Measurements from ENCODE around the gene COL5A1.
"Not testable (repeated sequence)": the region's sequence is repeated elsewhere in the genome, so short reads cannot be mapped to it uniquely, and the experiment has no call there.

Gene COL5A1

GRCh38 chr9:134678666-134679443, 37.3 kb downstream of the COL5A1 start:
- Histone ChIP-seq H3K27me3 (ENCODE audit: control insufficient read depth, insufficient read depth, low read length) (no peaks in the 10 kb centered on the region; the same call in 1 of the 2 replicates), H3K4me3 (ENCODE audit: low read length) (no peak overlapping the region), H3K9me3 (ENCODE audit: control insufficient read depth, insufficient read depth, low read length) (no peaks in the 10 kb centered on the region), H3K36me3 (ENCODE audit: control insufficient read depth, insufficient read depth, low read length) (no peaks in the 10 kb centered on the region; the same call in 1 of the 2 replicates), H3K27ac (ENCODE audit: low read length) (no peak overlapping the region), H3K4me1 (ENCODE audit: control insufficient read depth, insufficient read depth, low read length) (peaks cover 2% of the 10 kb centered on the region; the same call in 1 of the 2 replicates)
- no peak for DNase-seq (ENCODE audit: low read depth, low spot score)
- no CpG with 5 or more reads among the region's 17 CpGs for WGBS (ENCODE audit: insufficient coverage, insufficient read length)

- DNase-seq (ENCODE audit: low read depth, low spot score) = no peak
- H3K36me3 ChIP-seq (ENCODE audit: control insufficient read depth, insufficient read depth, low read length) = no peaks in the 10 kb centered on the region; the same call in 1 of the 2 replicates
- H3K9me3 ChIP-seq (ENCODE audit: control insufficient read depth, insufficient read depth, low read length) = no peaks in the 10 kb centered on the region
- no peak overlapping the region for H3K4me3 ChIP-seq (ENCODE audit: low read length)
- H3K27ac ChIP-seq (ENCODE audit: low read length) = no peak overlapping the region
- H3K27me3 ChIP-seq (ENCODE audit: control insufficient read depth, insufficient read depth, low read length) = no peaks in the 10 kb centered on the region
- no CpG with 5 or more reads among the region's 19 CpGs for WGBS (ENCODE audit: insufficient coverage, insufficient read length)
- peaks cover 2% of the 10 kb centered on the region; the same call in 1 of the 2 replicates for H3K4me1 ChIP-seq (ENCODE audit: control insufficient read depth, insufficient read depth, low read length)
Measured at GRCh38 chr9:134679616-134680392, 38.2 kb downstream of the COL5A1 start.

- H3K36me3 ChIP-seq (ENCODE audit: control insufficient read depth, insufficient read depth, low read length) = no peaks in the 10 kb centered on the region; the same call in 1 of the 2 replicates
- DNase-seq (ENCODE audit: low read depth, low spot score) = no peak
- no peak overlapping the region for H3K27ac ChIP-seq (ENCODE audit: low read length)
- no CpG with 5 or more reads among the region's 18 CpGs for WGBS (ENCODE audit: insufficient coverage, insufficient read length)
- no peaks in the 10 kb centered on the region for H3K27me3 ChIP-seq (ENCODE audit: control insufficient read depth, insufficient read depth, low read length)
- no peaks in the 10 kb centered on the region for H3K9me3 ChIP-seq (ENCODE audit: control insufficient read depth, insufficient read depth, low read length)
- H3K4me1 ChIP-seq (ENCODE audit: control insufficient read depth, insufficient read depth, low read length) = peaks cover 2% of the 10 kb centered on the region; the same call in 1 of the 2 replicates
- H3K4me3 ChIP-seq (ENCODE audit: low read length) = no peak overlapping the region
Measured at GRCh38 chr9:134680393-134681060, 38.9 kb downstream of the COL5A1 start.

GRCh38 chr9:134681061-134681661, 39.6 kb downstream of the COL5A1 start:
- Histone ChIP-seq H3K4me3 (ENCODE audit: low read length) (no peak overlapping the region), H3K27me3 (ENCODE audit: control insufficient read depth, insufficient read depth, low read length) (no peaks in the 10 kb centered on the region), H3K9me3 (ENCODE audit: control insufficient read depth, insufficient read depth, low read length) (no peaks in the 10 kb centered on the region; the same call in 1 of the 2 replicates), H3K36me3 (ENCODE audit: control insufficient read depth, insufficient read depth, low read length) (no peaks in the 10 kb centered on the region; the same call in 1 of the 2 replicates), H3K4me1 (ENCODE audit: control insufficient read depth, insufficient read depth, low read length) (peaks cover 2% of the 10 kb centered on the region; the same call in 1 of the 2 replicates), H3K27ac (ENCODE audit: low read length) (no peak overlapping the region)
- no CpG with 5 or more reads among the region's 22 CpGs for WGBS (ENCODE audit: insufficient coverage, insufficient read length)
- DNase-seq (ENCODE audit: low read depth, low spot score) = no peak

GRCh38 chr9:134682026-134682425, 40.4 kb downstream of the COL5A1 start:
- no peak overlapping the region for H3K27ac ChIP-seq (ENCODE audit: low read length)
- no peak overlapping the region for H3K4me3 ChIP-seq (ENCODE audit: low read length)
- H3K36me3 ChIP-seq (ENCODE audit: control insufficient read depth, insufficient read depth, low read length) = no peaks in the 10 kb centered on the region; the same call in 1 of the 2 replicates
- H3K9me3 ChIP-seq (ENCODE audit: control insufficient read depth, insufficient read depth, low read length) = no peaks in the 10 kb centered on the region; the same call in 1 of the 2 replicates
- no peak for DNase-seq (ENCODE audit: low read depth, low spot score)
- no CpG with 5 or more reads among the region's 15 CpGs for WGBS (ENCODE audit: insufficient coverage, insufficient read length)
- no peaks in the 10 kb centered on the region for H3K27me3 ChIP-seq (ENCODE audit: control insufficient read depth, insufficient read depth, low read length)
- peaks cover 2% of the 10 kb centered on the region; the same call in 1 of the 2 replicates for H3K4me1 ChIP-seq (ENCODE audit: control insufficient read depth, insufficient read depth, low read length)

- H3K9me3 ChIP-seq (ENCODE audit: control insufficient read depth, insufficient read depth, low read length) = no peaks in the 10 kb centered on the region; the same call in 1 of the 2 replicates
- DNase-seq (ENCODE audit: low read depth, low spot score) = no peak
- no peak overlapping the region for H3K27ac ChIP-seq (ENCODE audit: low read length)
- H3K27me3 ChIP-seq (ENCODE audit: control insufficient read depth, insufficient read depth, low read length) = no peaks in the 10 kb centered on the region
- no CpG with 5 or more reads among the region's 25 CpGs for WGBS (ENCODE audit: insufficient coverage, insufficient read length)
- H3K4me3 ChIP-seq (ENCODE audit: low read length) = no peak overlapping the region
- H3K4me1 ChIP-seq (ENCODE audit: control insufficient read depth, insufficient read depth, low read length) = peaks cover 2% of the 10 kb centered on the region; the same call in 1 of the 2 replicates
- no peaks in the 10 kb centered on the region; the same call in 1 of the 2 replicates for H3K36me3 ChIP-seq (ENCODE audit: control insufficient read depth, insufficient read depth, low read length)
Measured at GRCh38 chr9:134682651-134683364, 41.2 kb downstream of the COL5A1 start.

- H3K9me3 ChIP-seq (ENCODE audit: control insufficient read depth, insufficient read depth, low read length) = no peaks in the 10 kb centered on the region; the same call in 1 of the 2 replicates
- H3K4me3 ChIP-seq (ENCODE audit: low read length) = no peak overlapping the region
- no peaks in the 10 kb centered on the region; the same call in 1 of the 2 replicates for H3K4me1 ChIP-seq (ENCODE audit: control insufficient read depth, insufficient read depth, low read length)
- no peaks in the 10 kb centered on the region; the same call in 1 of the 2 replicates for H3K36me3 ChIP-seq (ENCODE audit: control insufficient read depth, insufficient read depth, low read length)
- no peak for DNase-seq (ENCODE audit: low read depth, low spot score)
- H3K27me3 ChIP-seq (ENCODE audit: control insufficient read depth, insufficient read depth, low read length) = no peaks in the 10 kb centered on the region
- H3K27ac ChIP-seq (ENCODE audit: low read length) = no peak overlapping the region
- WGBS (ENCODE audit: insufficient coverage, insufficient read length) = no CpG with 5 or more reads among the region's 22 CpGs
Measured at GRCh38 chr9:134683714-134684374, 42.2 kb downstream of the COL5A1 start.

GRCh38 chr9:134684375-134684723, 42.7 kb downstream of the COL5A1 start:
- Histone ChIP-seq H3K36me3 (ENCODE audit: control insufficient read depth, insufficient read depth, low read length) (no peaks in the 10 kb centered on the region; the same call in 1 of the 2 replicates), H3K9me3 (ENCODE audit: control insufficient read depth, insufficient read depth, low read length) (no peaks in the 10 kb centered on the region; the same call in 1 of the 2 replicates)
- WGBS (ENCODE audit: insufficient coverage, insufficient read length) = no CpG with 5 or more reads among the region's 3 CpGs

GRCh38 chr9:134684941-134685340, 43.3 kb downstream of the COL5A1 start:
- H3K36me3 ChIP-seq (ENCODE audit: control insufficient read depth, insufficient read depth, low read length); H3K27me3 ChIP-seq (ENCODE audit: control insufficient read depth, insufficient read depth, low read length); DNase-seq (ENCODE audit: low read depth, low spot score); H3K4me3 ChIP-seq (ENCODE audit: low read length); H3K27ac ChIP-seq (ENCODE audit: low read length); H3K4me1 ChIP-seq (ENCODE audit: control insufficient read depth, insufficient read depth, low read length); H3K9me3 ChIP-seq (ENCODE audit: control insufficient read depth, insufficient read depth, low read length): not testable (repeated sequence)

More at GRCh38 chr9:134684375-134684723, 42.7 kb downstream of the COL5A1 start:
- DNase-seq (ENCODE audit: low read depth, low spot score) = no peak
- Histone ChIP-seq H3K4me3 (ENCODE audit: low read length) (no peak overlapping the region), H3K27ac (ENCODE audit: low read length) (no peak overlapping the region), H3K4me1 (ENCODE audit: control insufficient read depth, insufficient read depth, low read length) (no peaks in the 10 kb centered on the region; the same call in 1 of the 2 replicates), H3K27me3 (ENCODE audit: control insufficient read depth, insufficient read depth, low read length) (no peaks in the 10 kb centered on the region)

All from iPS DF 6.9 (cell line).